ENCODE measurements around the gene MAGI2. TPM values are rescaled to one million over a fixed set of nuclear protein-coding genes. Genes with fewer than 3 reads are reported as not detected.

The MAGI2 gene
- total and polyA plus RNA-seq, 2 donors (not counting 3 experiments of a cell fraction or from before 2014, with no cell fraction given): 0.28 to 6.0 TPM

- no peaks in the 10 kb centered on the region for H3K27me3 ChIP-seq (ENCODE audit: control insufficient read depth in 2 of 2, insufficient read depth in 2 of 2, low read length in 2 of 2)
- H4K20me1 ChIP-seq (replicated peaks; ENCODE audit: control insufficient read depth, extremely low read depth, insufficient read depth, low read length): no peaks in the 10 kb centered on the region
- H3K27ac ChIP-seq (ENCODE audit: insufficient read depth, low read depth, low read length): no peak overlapping the region
- no peaks in the 10 kb centered on the region for H3K9me3 ChIP-seq (replicated peaks; ENCODE audit: control insufficient read depth, insufficient read depth, low read length)
- no peaks in the 10 kb centered on the region for H3K36me3 ChIP-seq (ENCODE audit: control insufficient read depth in 2 of 2, extremely low read depth in 1 of 2, insufficient read depth in 2 of 2, low read length in 2 of 2)
- BruUV-seq (replicated peaks): no TSS peak
- no peak overlapping the region for H3K9ac ChIP-seq (replicated peaks; ENCODE audit: extremely low read depth, insufficient read depth, low read length)
- intact Hi-C loops (cut with micrococcal nuclease) (no loop called here), dilution Hi-C loops (cut with MboI; ENCODE audit: extremely low pct_ligation_motif_present, low sequenced_read_pairs) (no loop called here)
- TF ChIP-seq CTCF (IDR thresholded peaks at IDR 0.05; ENCODE audit: extremely low read depth in 1 of 2, insufficient read depth in 1 of 2, low read depth in 1 of 2, low read length in 2 of 2): no peak
- no peak for TF ChIP-seq MAX (IDR thresholded peaks at IDR 0.05; ENCODE audit: insufficient read depth, insufficient read length)
- peak; percentile 9 for TF ChIP-seq JUN (IDR thresholded peaks at IDR 0.05; ENCODE audit: borderline replicate concordance, insufficient read depth, insufficient read length, low read depth)
- no peak for TF ChIP-seq POLR2A (IDR thresholded peaks at IDR 0.05; ENCODE audit: low read depth, low read length)
- peak; percentile 53 for TF ChIP-seq FOS (IDR thresholded peaks at IDR 0.05; ENCODE audit: borderline replicate concordance, insufficient read depth, low read length)
- no peak for TF ChIP-seq POLR2AphosphoS5 (IDR thresholded peaks at IDR 0.05; ENCODE audit: insufficient read depth, low read depth, low read length)
- TF ChIP-seq MYC (IDR thresholded peaks at IDR 0.05; ENCODE audit: low read depth, low read length): no peak
- TF ChIP-seq EZH2 (IDR thresholded peaks at IDR 0.05; ENCODE audit: borderline replicate concordance, low read depth, low read length, severe bottlenecking): no peak
- no peak for TF ChIP-seq GATA2 (IDR thresholded peaks at IDR 0.05; ENCODE audit: insufficient read depth, insufficient read length, low read depth, low read length)
- DNase-seq (ENCODE audit: low read depth, low spot score): peak; percentile 39
- no peak overlapping the region for H2AFZ ChIP-seq (ENCODE audit: low read depth, low read length)
- no peak for FAIRE-seq
- H3K9me1 ChIP-seq (replicated peaks; ENCODE audit: control insufficient read depth, extremely low read depth, insufficient read depth, low read length): no peaks in the 10 kb centered on the region
- ChIA-PET CTCF (no interaction called here), POLR2A (no interaction called here)
- H3K4me1 ChIP-seq (ENCODE audit: control insufficient read depth, extremely low read depth, insufficient read depth, low read length): no peaks in the 10 kb centered on the region
- no peak overlapping the region for H3K4me2 ChIP-seq (ENCODE audit: insufficient read depth, low read length)
- H3K79me2 ChIP-seq (ENCODE audit: control insufficient read depth, insufficient read depth, low read length): no peaks in the 10 kb centered on the region
- no peak overlapping the region for H3K4me3 ChIP-seq (replicated peaks in 1 of 3; ENCODE audit: insufficient read depth in 1 of 3, low read depth in 1 of 3, low read length in 3 of 3)
Observed at GRCh38 chr7:79137942-79138341, 315.5 kb downstream of the MAGI2 start.
